HG02642 (cell line): ENCODE results near the gene PRR36.
"Not testable (repeated sequence)": the region's sequence is repeated elsewhere in the genome, so short reads cannot be mapped to it uniquely, and the experiment has no call there.

Source experiments
- ATAC-seq: cut with Tn5 transposase; IDR thresholded peaks from one replicate; pipeline ENCODE4 v1.9.1; 2021; ENCODE audit warnings: mild to moderate bottlenecking; ENCODE audit not compliant: unreplicated experiment, poor library complexity

Gene PRR36

GRCh38 chr19:7900931-7901330 is 26.7 kb upstream of the PRR36 start:
- no peak for ATAC-seq

DNA sequence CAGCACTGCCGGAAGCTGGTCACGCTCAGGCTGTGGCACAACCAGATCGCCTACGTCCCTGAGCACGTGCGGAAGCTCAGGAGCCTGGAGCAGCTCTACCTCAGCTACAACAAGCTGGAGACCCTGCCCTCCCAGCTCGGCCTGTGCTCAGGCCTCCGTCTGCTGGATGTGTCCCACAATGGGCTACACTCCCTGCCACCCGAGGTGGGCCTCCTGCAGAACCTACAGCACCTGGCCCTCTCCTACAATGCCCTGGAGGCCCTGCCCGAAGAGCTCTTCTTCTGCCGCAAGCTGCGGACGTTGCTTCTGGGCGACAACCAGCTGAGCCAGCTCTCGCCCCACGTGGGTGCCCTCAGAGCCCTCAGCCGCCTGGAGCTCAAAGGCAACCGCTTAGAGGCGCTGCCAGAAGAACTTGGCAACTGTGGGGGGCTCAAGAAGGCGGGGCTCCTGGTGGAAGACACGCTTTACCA is 26.2 kb upstream of the PRR36 start:
- ATAC-seq: no peak

- no peak for ATAC-seq
These were observed 25.7 kb upstream of the PRR36 start for GRCh38 chr19:7899751-7900378.

DNA sequence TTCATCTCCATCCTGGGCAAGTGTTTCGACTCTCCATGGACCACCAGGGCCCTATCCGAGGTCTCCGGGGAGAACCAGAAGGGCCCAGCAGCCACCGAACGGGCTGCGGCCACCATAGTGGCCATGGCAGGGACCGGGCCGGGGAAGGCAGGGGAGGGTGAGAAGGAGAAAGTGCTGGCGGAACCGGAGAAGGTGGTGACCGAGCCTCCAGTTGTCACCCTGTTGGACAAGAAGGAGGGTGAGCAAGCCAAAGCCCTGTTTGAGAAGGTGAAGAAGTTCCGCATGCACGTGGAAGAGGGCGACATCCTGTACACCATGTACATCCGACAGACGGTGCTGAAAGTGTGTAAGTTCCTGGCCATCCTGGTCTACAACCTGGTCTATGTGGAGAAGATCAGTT is 24.8 kb upstream of the PRR36 start:
- no peak for ATAC-seq

DNA sequence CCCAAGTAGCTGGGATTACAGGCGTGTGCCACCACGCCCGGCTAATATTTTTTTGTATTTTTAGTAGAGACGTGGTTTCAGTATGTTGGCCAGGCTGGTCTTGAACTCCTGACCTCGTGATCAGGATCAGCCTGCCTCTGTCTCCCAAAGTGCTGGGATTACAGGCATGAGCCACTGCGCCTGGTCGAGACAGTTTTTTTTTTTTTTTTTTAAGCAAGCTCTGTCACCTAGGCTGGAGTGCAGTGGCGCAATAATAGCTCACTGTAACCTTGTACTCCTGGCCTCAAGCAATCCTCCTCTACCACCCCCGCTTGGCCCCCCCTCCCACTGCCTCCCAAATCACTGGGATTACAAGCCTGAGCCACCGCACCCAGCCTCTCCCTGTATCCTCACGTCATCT is 23.1 kb upstream of the PRR36 start:
- no peak for ATAC-seq

GRCh38 chr19:7895565-7895964 is 21.4 kb upstream of the PRR36 start:
- ATAC-seq: no peak

GRCh38 chr19:7894612-7895309 is 20.6 kb upstream of the PRR36 start:
- no peak for ATAC-seq

DNA sequence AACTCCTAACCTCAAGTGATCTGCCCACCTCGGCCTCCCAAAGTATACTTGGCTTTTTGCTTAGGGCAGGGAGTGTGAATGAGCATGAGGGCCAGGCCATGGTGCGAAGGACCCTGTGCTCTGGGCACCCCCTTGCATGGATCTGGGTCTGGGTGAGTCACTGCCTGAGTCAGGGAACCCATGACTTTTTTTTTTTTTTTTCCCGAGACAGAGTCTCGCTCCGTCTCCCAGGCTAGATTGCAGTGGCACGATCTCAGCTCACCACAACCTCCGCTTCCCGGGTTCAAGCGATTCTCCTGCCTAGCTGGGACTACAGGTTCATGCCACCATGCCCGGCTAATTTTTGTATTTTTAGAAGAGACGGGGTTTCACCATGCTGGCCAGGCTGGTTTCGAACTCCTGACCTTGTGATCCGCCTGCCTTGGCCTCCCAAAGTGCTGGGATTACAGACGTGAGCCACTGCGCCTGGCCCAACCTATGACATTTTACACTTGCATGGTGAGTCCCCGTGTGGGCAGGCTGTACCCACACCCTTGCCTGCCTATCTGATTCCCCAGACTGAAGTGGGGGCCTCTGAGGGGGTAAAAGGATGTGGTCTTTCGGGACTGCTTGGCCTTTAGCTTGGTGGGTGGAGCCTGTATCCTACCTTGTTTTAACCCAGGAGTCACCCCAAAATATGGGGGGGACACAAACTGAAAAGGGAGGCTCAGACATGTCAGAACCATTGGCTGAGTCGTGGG is 19.3 kb upstream of the PRR36 start:
- not testable (repeated sequence) for ATAC-seq

DNA sequence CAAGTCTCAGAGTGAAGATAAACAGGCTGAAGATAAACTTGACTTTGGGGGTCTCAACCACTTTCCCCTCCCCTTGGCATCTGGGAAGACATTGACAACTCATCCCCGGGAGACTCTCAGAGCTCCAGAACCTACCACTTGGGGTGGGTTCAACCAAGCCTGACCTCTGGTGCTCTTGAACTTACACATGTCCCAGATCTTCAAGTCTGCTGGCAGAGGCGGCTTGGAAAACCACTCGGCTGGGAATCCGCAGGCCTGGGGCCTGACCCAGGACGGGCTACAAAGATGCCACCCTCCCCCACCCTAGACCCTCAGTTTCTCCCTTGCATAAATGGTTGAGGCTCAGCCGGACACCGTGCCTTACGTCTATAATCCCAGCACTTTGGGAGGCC is 14.6 kb upstream of the PRR36 start:
- no peak for ATAC-seq

- ATAC-seq: no peak
These were observed 14.1 kb upstream of the PRR36 start, which contains the start of gene LRRC8E for GRCh38 chr19:7888145-7888825. Gene LRRC8E (plus strand): TSS chr19:7888510. CDS start chr19:7895604, 7,094 bp downstream.

DNA sequence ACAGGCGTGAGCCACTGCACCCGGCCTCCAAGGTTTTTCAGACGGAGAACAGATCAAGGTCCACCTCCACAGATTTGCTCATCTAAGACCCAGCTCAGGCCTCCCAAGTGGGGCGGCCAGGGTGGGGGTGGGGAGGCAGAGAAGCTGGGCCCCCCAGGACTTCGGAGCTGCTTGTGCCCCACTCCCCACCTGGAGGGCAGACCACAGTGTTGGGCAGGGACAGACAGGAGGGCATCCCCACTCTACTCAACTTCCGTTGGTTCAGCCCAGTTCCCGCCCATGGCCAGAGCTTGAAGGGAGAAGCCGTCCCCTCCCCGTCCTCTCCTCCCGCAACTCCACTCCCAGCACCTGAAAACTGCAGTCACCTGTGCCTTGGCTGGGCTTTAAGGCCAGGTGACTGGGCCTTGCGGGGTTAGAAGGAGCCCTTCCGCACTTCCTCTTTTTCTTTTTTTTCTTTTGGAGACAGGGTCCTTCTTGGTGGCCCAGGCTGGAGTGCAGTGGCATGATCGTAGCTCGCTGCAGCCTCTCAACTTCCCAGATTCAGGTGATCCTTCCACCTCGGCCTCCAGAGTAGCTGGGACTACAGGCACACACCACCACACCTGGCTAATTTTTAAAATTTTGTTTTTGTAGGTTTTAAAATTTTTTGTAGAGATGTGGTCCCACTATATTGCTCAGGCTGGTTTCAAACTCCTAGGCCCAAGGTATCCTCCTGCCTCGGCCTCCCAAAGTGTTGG is 13.4 kb upstream of the PRR36 start:
- ATAC-seq: no peak

GRCh38 chr19:7885818-7886217 is 11.6 kb upstream of the PRR36 start:
- no peak for ATAC-seq

DNA sequence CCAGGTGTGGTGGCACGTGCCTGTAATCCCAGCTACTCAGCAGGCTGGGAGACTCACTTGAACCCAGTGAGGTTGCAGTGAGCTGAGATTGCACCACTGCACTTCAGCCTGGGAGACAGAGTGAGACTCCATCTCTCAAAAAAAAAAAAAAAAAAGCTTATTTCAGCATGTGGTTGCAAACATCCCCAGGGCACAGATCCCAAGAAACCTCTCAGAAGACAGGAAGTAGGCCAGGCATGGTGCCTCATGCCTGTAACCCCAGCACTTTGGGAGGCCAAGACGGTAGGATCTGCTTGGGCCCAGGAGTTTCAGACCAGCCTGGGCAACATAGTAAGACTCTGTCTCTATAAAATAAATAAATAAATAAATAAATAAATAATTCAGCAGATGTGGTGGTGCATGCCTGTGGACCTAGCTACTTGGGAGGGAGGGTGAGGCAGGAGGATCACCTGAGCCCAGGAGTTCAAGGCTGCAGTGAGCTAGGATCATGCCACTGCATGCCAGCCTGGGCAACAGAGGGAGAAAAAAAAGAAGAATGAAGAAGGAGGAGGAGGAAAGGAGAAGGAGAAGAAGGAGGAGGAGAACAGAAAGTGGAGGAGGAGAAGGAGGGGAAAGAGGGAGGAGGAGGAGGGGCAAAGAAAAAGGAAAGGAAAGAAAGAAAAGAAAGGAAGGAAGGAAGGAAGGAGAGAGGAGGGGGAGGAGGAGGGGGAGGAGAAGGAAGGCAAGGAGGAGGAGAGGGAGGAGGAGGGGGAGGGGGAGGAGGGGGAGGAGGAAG is 9.8 kb upstream of the PRR36 start:
- ATAC-seq: no peak

GRCh38 chr19:7883105-7883504 is 8.9 kb upstream of the PRR36 start:
- ATAC-seq: no peak

DNA sequence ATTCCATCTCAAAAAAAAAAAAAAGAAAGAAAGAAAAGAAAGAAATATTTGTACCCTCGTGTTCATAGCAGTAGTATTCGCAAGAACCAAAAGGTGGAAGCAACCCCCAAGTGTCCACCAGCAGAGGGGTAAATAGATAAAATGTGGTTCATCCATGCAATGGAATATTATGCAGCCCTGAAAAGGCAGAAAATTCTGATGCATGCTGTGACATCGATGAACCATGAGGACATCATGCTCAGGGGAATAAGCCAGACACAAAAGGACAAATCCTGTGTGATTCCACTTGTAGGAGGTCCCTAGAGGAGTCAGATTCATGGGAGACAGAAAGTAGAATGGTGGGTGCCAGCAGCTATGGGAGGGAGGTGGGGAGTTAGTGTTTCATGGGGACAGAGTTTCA is 7.7 kb upstream of the PRR36 start:
- ATAC-seq: no peak

DNA sequence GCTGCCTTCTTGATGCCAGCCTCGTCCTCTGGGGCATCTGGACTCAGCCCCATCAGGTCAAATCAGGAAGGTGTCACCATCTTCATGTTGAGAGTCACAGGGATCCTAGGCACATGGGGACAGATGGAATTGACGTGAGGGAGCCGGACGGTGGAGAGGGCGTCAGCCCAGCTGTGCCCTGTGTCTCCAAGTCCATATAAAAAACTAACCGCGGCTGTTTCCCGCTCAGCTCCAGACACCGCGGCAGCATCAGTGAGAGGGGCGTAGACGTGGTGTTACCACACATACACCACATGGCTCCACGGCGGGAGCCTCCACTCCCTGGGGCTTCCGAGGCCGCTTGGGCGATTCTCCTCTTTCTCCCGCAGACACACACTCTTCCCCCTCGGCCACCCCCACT is 5.6 kb upstream of the PRR36 start:
- ATAC-seq: no peak

DNA sequence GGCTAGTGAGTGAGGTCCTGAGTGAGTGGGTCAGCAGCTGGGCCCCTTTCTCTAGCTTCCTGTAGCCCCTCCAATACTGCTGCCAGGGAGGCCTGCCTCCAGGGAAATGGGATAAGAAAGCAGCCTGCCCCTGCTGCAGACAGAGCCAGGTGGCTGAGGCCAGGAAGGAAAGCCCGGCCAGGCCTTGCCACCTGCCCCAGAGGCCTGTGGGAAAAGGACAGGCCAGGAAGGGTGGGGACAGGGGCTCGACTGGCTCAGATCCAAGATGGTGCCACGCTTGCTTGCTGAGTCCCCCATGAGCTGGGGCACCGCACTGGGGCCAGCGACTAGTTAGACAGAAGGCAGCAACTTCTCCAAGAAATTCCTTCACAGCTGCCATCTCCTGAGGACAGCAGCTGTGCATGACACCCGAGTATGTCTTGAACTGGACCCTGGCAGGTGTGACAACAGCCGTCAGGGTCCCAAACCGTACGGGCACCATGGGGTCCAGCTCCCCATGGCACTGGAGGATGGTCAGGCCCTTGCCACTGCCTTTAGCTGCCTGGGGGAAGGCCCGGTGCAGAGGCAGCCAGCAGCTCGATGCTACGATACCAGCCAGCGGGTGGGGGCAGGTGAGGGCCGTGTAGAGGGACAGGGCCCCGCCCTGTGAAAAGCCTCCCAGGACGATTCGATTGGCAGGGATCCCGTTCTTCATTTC is 5.1 kb upstream of the PRR36 start:
- ATAC-seq: no peak

GRCh38 chr19:7877249-7877836 is 3.2 kb upstream of the PRR36 start:
- ATAC-seq: no peak
